IMR-90 (cell line): ENCODE measurements around the gene OSM. TPM values are rescaled to one million over a fixed set of nuclear protein-coding genes. Genes with fewer than 3 reads are reported as not detected.

ENCODE experiments used
- ATAC-seq: fragments of 200-7000 bp; cut with Tn5 transposase; 2 replicates; pipeline ENCODE4 v1.9.1; 2020; ENCODE audit warnings: low read depth, mild to moderate bottlenecking, moderate library complexity
- BruUV-seq: library from RNA; stranded (reverse); fragments of 400-500 nt; replicated peaks from 2 replicates; lab custom pipeline; 2021; lab: Mats Ljungman, UMichigan
- CTCF ChIA-PET: fragments of 300-600 bp; formaldehyde crosslinking; extraction: SDS; loops from one replicate; lab custom pipeline; 2021; ENCODE audit warnings: antibody characterized with exemption; lab: Yijun Ruan, JAX
- POLR2A ChIA-PET: fragments of 300-600 bp; sonication (Branson Sonifier 250); formaldehyde crosslinking; loops from one replicate; lab custom pipeline; 2022; ENCODE audit warnings: antibody characterized with exemption; ENCODE audit not compliant: unreplicated experiment; lab: Charles Lee
- DNase-seq: peaks from one replicate; pipeline ENCODE4 v3.0.0; 2013
- H2AFZ ChIP-seq: replicated peaks from 2 replicates; pipeline ENCODE3; 2013; ENCODE audit warnings: low read length, mild to moderate bottlenecking; ENCODE audit not compliant: poor library complexity
- H2AK5ac ChIP-seq: 2 replicates; pipeline ENCODE4 v1.6.1; 2013; ENCODE audit warnings: low read depth, low read length, inconsistent platforms
- H2AK9ac ChIP-seq: replicated peaks from 2 replicates; pipeline ENCODE3; 2013; ENCODE audit warnings: mild to moderate bottlenecking, low read depth, low read length, moderate library complexity; ENCODE audit not compliant: poor library complexity
- H2BK120ac ChIP-seq: 2 replicates; pipeline ENCODE4 v1.6.1; 2013; ENCODE audit warnings: low read depth, low read length, inconsistent platforms
- H2BK15ac ChIP-seq: 3 replicates; pipeline ENCODE4 v1.6.1; 2013; ENCODE audit warnings: low read depth, low read length, inconsistent platforms
- H2BK20ac ChIP-seq: 2 replicates; pipeline ENCODE4 v1.6.1; 2013; ENCODE audit warnings: low read depth, mild to moderate bottlenecking, inconsistent platforms, low read length, moderate library complexity
- H2BK5ac ChIP-seq: 2 replicates; pipeline ENCODE4 v1.6.1; 2013; ENCODE audit warnings: mild to moderate bottlenecking, low read depth, low read length, inconsistent platforms; ENCODE audit not compliant: poor library complexity, severe bottlenecking
- H3K14ac ChIP-seq: replicated peaks from 2 replicates; pipeline ENCODE4 v1.6.1; 2013; ENCODE audit warnings: low read depth, low read length, inconsistent platforms
- H3K18ac ChIP-seq: 2 replicates; pipeline ENCODE4 v1.6.1; 2013; ENCODE audit warnings: low read depth, low read length, control low read depth
- H3K23ac ChIP-seq: 2 replicates; pipeline ENCODE4 v1.6.1; 2013; ENCODE audit warnings: low read depth, low read length, inconsistent platforms
- H3K27ac ChIP-seq: 2 replicates; pipeline ENCODE4 v1.5.1; 2013; ENCODE audit warnings: mild to moderate bottlenecking, control low read depth, low read length; ENCODE audit not compliant: insufficient read depth
- H3K27me3 ChIP-seq: 2 replicates; pipeline ENCODE4 v1.6.1; 2013; ENCODE audit warnings: low read length; ENCODE audit not compliant: control insufficient read depth, insufficient read depth
- H3K36me3 ChIP-seq: 2 replicates; pipeline ENCODE4 v1.6.1; 2013; ENCODE audit warnings: low read length, mixed read lengths; ENCODE audit not compliant: control insufficient read depth, insufficient read depth
- H3K4ac ChIP-seq: 2 replicates; pipeline ENCODE4 v1.6.1; 2013; ENCODE audit warnings: low read depth, low read length, inconsistent platforms
- H3K4me1 ChIP-seq: 2 replicates; pipeline ENCODE4 v1.6.1; 2013; ENCODE audit warnings: low read length, mixed read lengths; ENCODE audit not compliant: control insufficient read depth, insufficient read depth
- H3K4me2 ChIP-seq: 2 replicates; pipeline ENCODE4 v1.6.1; 2013; ENCODE audit warnings: low read depth, mild to moderate bottlenecking, control low read depth, low read length, moderate library complexity
- H3K4me3 ChIP-seq: 2 replicates; pipeline ENCODE4 v1.5.1; 2013; ENCODE audit warnings: low read depth, mild to moderate bottlenecking, control low read depth, low read length, moderate library complexity; ENCODE audit not compliant: insufficient read depth
- H3K56ac ChIP-seq: 2 replicates; pipeline ENCODE4 v1.6.1; 2013; ENCODE audit warnings: low read length, inconsistent platforms; ENCODE audit not compliant: insufficient read depth; ENCODE audit errors: extremely low read depth
- H3K79me1 ChIP-seq, 2 experiments: 2 replicates each; pipeline ENCODE4 v1.6.1; 2013; ENCODE audit warnings: low read length in 2 of 2, inconsistent platforms in 1 of 2, low read depth in 1 of 2
- H3K9ac ChIP-seq: 2 replicates; pipeline ENCODE4 v1.6.1; 2013; ENCODE audit warnings: low read depth, low read length, control low read depth
- H3K9me1 ChIP-seq: 2 replicates; pipeline ENCODE4 v1.6.1; 2013; ENCODE audit warnings: low read length, inconsistent platforms; ENCODE audit not compliant: insufficient read depth
- H3K9me3 ChIP-seq: 2 replicates; pipeline ENCODE4 v1.6.1; 2013; ENCODE audit warnings: low read length; ENCODE audit not compliant: control insufficient read depth, insufficient read depth
- H4K20me1 ChIP-seq: 2 replicates; pipeline ENCODE4 v1.6.1; 2013; ENCODE audit warnings: low read length, inconsistent platforms; ENCODE audit not compliant: insufficient read depth
- H4K5ac ChIP-seq: 2 replicates; pipeline ENCODE4 v1.6.1; 2013; ENCODE audit warnings: mild to moderate bottlenecking, low read depth, low read length, control low read depth
- H4K8ac ChIP-seq, 2 experiments: 2 replicates each; pipeline ENCODE4 v1.6.1; 2013; ENCODE audit warnings: low read depth in 2 of 2, low read length in 2 of 2, control low read depth in 1 of 2, inconsistent platforms in 1 of 2
- H4K91ac ChIP-seq: 2 replicates; pipeline ENCODE4 v1.6.1; 2013; ENCODE audit warnings: low read depth, low read length, inconsistent platforms; ENCODE audit not compliant: insufficient read depth
- CEBPB ChIP-seq: IDR thresholded peaks from 2 replicates; pipeline ENCODE4 v1.6.1; 2012; ENCODE audit warnings: low read depth, low read length, improper control_type of control experiment
- CHD1 ChIP-seq: IDR thresholded peaks from 2 replicates; pipeline ENCODE4 v1.6.1; 2012; ENCODE audit warnings: low read depth, low read length, improper control_type of control experiment
- MAFK ChIP-seq: IDR thresholded peaks from 2 replicates; pipeline ENCODE4 v1.6.1; 2012; ENCODE audit warnings: low read depth, low read length, improper control_type of control experiment
- POLR2A ChIP-seq: IDR thresholded peaks from 2 replicates; pipeline ENCODE4 v1.6.1; 2012; ENCODE audit warnings: mild to moderate bottlenecking, low read depth, low read length
- RAD21 ChIP-seq: IDR thresholded peaks from 2 replicates; pipeline ENCODE4 v1.6.1; 2012; ENCODE audit warnings: low read length, improper control_type of control experiment
- RFX5 ChIP-seq: IDR thresholded peaks from 2 replicates; pipeline ENCODE4 v1.8.0; 2012; ENCODE audit warnings: low read depth, mild to moderate bottlenecking, low read length, moderate library complexity
- WGBS, 2 experiments: methylation state at CpG; one replicate each; pipeline versions ENCODE4 v1.1.5 to v1.1.7; 2013; ENCODE audit warnings: missing lambda C conversion rate in 2 of 2; ENCODE audit not compliant: insufficient read length in 1 of 2; ENCODE audit errors: extremely low coverage in 2 of 2; 5-methylcytosine and 5-hydroxymethylcytosine counted together
- dilution Hi-C: fragments of 300-500 bp; cut with HindIII; formaldehyde crosslinking; loops from one replicate; pipeline ENCODE4 v1.14.3; 2018; ENCODE audit warnings: low sequenced_read_pairs; ENCODE audit not compliant: unreplicated experiment
- in situ Hi-C: fragments of 300-500 bp; cut with MboI; formaldehyde crosslinking; loops from 3 replicates; pipeline ENCODE4 v1.14.3; 2019; ENCODE audit warnings: low sequenced_read_pairs, inconsistent platforms, mixed read lengths
- intact Hi-C: fragments of 100-400 bp; cut with micrococcal nuclease; formaldehyde crosslinking; loops from 2 replicates; pipeline ENCODE4 v1.10.0; 2022
- polyA plus RNA-seq, 3 experiments: library from polyadenylated mRNA; depleted of rRNA; stranded (reverse); fragments of >200 nt; gene quantifications; 2 replicates each; pipeline ENCODE4 v1.2.3, GENCODE V29; 2012; ENCODE audit warnings: low replicate concordance in 1 of 3
- total RNA-seq: library from RNA; depleted of rRNA; stranded (reverse); fragments of >200 nt; gene quantifications from 2 replicates; pipeline ENCODE4 v1.2.3, GENCODE V29; 2012
- TF ChIP-seq, protein P1 (sequence below): fragments of 150-350 bp; IDR thresholded peaks from 2 replicates; pipeline ENCODE4 v1.6.1; 2017; ENCODE audit warnings: mild to moderate bottlenecking, antibody characterized with exemption, low read length, low read depth
- TF ChIP-seq, protein P2 (sequence below): fragments of 150-350 bp; IDR thresholded peaks from 2 replicates; pipeline ENCODE4 v1.6.1; 2016; ENCODE audit warnings: low read depth, mild to moderate bottlenecking, low read length, moderate library complexity, borderline replicate concordance

Gene OSM
- total and polyA plus RNA-seq, 2 of the 4 experiments (the other 2 are of a cell fraction) = not detected

DNA sequence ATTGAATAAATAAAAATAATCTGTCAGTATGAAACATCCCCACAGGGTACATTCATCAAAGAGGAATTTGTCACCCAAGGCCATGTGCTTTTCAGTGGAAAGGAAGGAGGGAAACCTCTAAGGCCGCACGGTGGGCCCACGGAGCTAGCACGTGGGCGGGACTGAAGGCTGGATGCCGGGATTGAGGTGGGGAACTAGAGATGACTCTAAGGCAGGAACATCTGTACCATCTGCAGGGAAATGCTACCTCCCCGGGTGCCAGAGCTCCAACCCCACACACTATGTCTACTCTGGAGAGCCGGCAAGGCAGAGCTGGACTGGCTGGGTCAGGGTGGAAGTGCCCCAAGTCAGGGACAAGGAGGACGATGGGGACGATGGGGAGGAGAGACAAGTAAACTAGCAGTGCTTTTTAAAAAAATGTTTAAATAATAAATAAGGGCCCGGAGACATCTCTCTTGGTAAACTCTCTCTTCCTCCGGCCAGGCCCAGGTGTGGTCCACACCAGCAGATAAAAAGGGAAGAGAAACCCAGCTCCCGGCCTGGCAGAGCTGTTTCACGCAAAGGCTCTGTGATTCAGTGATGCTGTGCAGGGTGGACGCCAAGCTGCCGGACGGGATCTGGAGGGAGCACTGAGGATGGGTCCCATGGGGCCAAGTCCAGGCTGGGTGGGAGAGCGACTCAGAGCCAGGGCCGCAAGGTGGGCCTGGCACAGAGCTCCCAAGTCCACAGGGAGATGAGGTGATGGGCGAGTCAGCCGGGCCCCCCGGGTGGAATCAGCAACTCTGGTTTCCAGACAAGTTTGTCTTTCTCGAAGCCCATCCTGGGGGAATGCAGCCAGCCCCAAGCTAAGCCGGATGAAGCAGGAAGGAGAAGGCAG, 25.9 kb downstream of the OSM start:
- H2AFZ ChIP-seq = no peak overlapping the region
- in situ Hi-C loops = no loop called here
- peak overlapping the region; percentile 44 for H2BK5ac ChIP-seq
- peak overlapping the region; percentile 65; the same call in 2 of the 3 replicates for H2BK15ac ChIP-seq
- H3K23ac ChIP-seq = peak overlapping the region; percentile 37; the same call in 1 of the 2 replicates
- CTCF ChIA-PET = no interaction called here
- H3K9me3 ChIP-seq = no peaks in the 10 kb centered on the region
- ATAC-seq = no peak
- peak overlapping the region; percentile 72 for H4K91ac ChIP-seq
- peak overlapping the region; percentile 92 for H2AK5ac ChIP-seq
- peaks cover 65% of the 10 kb centered on the region for H3K4me1 ChIP-seq
- peak overlapping the region; percentile 100 for H3K27ac ChIP-seq
- H3K4me3 ChIP-seq = no peak overlapping the region
- peak overlapping the region; percentile 58 for H2BK120ac ChIP-seq
- TF ChIP-seq MAFK = no peak
- peak; percentile 3; the same call in 1 of the 2 replicates for TF ChIP-seq POLR2A
- TF ChIP-seq, protein P1, sequence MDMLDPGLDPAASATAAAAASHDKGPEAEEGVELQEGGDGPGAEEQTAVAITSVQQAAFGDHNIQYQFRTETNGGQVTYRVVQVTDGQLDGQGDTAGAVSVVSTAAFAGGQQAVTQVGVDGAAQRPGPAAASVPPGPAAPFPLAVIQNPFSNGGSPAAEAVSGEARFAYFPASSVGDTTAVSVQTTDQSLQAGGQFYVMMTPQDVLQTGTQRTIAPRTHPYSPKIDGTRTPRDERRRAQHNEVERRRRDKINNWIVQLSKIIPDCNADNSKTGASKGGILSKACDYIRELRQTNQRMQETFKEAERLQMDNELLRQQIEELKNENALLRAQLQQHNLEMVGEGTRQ = peak; percentile 24
- no peak for TF ChIP-seq RFX5
- TF ChIP-seq RAD21 = no peak
- TF ChIP-seq CEBPB = no peak
- TF ChIP-seq, protein P2, sequence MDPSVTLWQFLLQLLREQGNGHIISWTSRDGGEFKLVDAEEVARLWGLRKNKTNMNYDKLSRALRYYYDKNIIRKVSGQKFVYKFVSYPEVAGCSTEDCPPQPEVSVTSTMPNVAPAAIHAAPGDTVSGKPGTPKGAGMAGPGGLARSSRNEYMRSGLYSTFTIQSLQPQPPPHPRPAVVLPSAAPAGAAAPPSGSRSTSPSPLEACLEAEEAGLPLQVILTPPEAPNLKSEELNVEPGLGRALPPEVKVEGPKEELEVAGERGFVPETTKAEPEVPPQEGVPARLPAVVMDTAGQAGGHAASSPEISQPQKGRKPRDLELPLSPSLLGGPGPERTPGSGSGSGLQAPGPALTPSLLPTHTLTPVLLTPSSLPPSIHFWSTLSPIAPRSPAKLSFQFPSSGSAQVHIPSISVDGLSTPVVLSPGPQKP = no peak
- TF ChIP-seq CHD1 = no peak
- POLR2A ChIA-PET = interaction anchor here (1.0 kb wide), 1 partner anchor 44 kb away, joined by 3 read pairs; no protein-coding TSS in a partner anchor
- peak overlapping the region; percentile 42 for H3K14ac ChIP-seq
- H3K9ac ChIP-seq = peak overlapping the region; percentile 60
- dilution Hi-C loops = no loop called here
- H2BK20ac ChIP-seq = peak overlapping the region; percentile 54; the same call in 1 of the 2 replicates
- intact Hi-C loops = no loop called here
- no peak overlapping the region for H3K56ac ChIP-seq
- WGBS, 2 experiments = 77% methylated on average over 3 of the region's 24 CpGs; no CpG with 5 or more reads in 1 of the 2 experiments
- H3K4me2 ChIP-seq = peak overlapping the region; percentile 63; the same call in 1 of the 2 replicates
- peaks cover 33 to 54% of the 10 kb centered on the region in 2 experiments for H3K79me1 ChIP-seq
- peak overlapping the region; percentile 78 for H3K18ac ChIP-seq
- H4K5ac ChIP-seq = peak overlapping the region; percentile 88
- peak overlapping the region; percentile 74 to 96 for H4K8ac ChIP-seq
- H3K36me3 ChIP-seq = peaks cover 47% of the 10 kb centered on the region
- H3K9me1 ChIP-seq = peaks cover 28% of the 10 kb centered on the region
- H4K20me1 ChIP-seq = no peaks in the 10 kb centered on the region
- no peaks in the 10 kb centered on the region for H3K27me3 ChIP-seq
- peak overlapping the region; percentile 91 for H2AK9ac ChIP-seq
- DNase-seq = peak; percentile 65
- TSS peak; percentile 10 for BruUV-seq
- H3K4ac ChIP-seq = peak overlapping the region; percentile 76
